AG04450 (cell line): ENCODE results near the gene LGALS1. TPM values are rescaled to one million over a fixed set of nuclear protein-coding genes. Genes with fewer than 3 reads are reported as not detected.

Experiments
- CTCF ChIA-PET: fragments of 300-600, 350-600 bp; formaldehyde crosslinking; extraction: SDS; loops from one replicate; lab custom pipeline; 2022; ENCODE audit warnings: antibody characterized with exemption, inconsistent platforms; lab: Charles Lee
- POLR2A ChIA-PET: fragments of 350-600 bp; formaldehyde crosslinking; extraction: SDS; loops from one replicate; lab custom pipeline; 2021; ENCODE audit warnings: antibody characterized with exemption, inconsistent platforms; lab: Yijun Ruan, JAX
- DNase-seq: peaks from one replicate; pipeline ENCODE4 v3.0.0-alpha.2; 2011; ENCODE audit warnings: low read depth, low spot score
- H3K27ac ChIP-seq: one replicate; pipeline ENCODE4 v1.5.1; 2012; ENCODE audit warnings: low read depth, low read length, control low read depth
- H3K27me3 ChIP-seq: one replicate; pipeline ENCODE4 v1.6.0; 2012; ENCODE audit warnings: low read length; ENCODE audit not compliant: control insufficient read depth, insufficient read depth
- H3K4me3 ChIP-seq: 2 replicates; pipeline ENCODE4 v1.5.1; 2011; ENCODE audit warnings: mild to moderate bottlenecking, low read depth, low read length, control low read depth
- H3K9me3 ChIP-seq: 2 replicates; pipeline ENCODE4 v1.5.1; 2012; ENCODE audit warnings: low read length; ENCODE audit not compliant: control insufficient read depth, insufficient read depth
- polyA plus RNA-seq: library from polyadenylated mRNA; depleted of rRNA; stranded (reverse); fragments of >200 nt; gene quantifications from 2 replicates; pipeline ENCODE4 v1.2.3, GENCODE V29; 2011; rRNA removed
- small RNA-seq: library from RNA; depleted of rRNA; stranded (forward); fragments of <200 nt; gene quantifications from one replicate; pipeline ENCODE3, GENCODE V24; 2012; ENCODE audit warnings: low read depth; ENCODE audit not compliant: insufficient read length
- TF ChIP-seq, protein P1 (sequence below): IDR thresholded peaks from 2 replicates; pipeline ENCODE4 v1.5.1; 2011; ENCODE audit warnings: low read depth, low read length, control low read depth, inconsistent platforms

The LGALS1 gene
- polyA plus RNA-seq, 1 experiment, result 5,926 TPM

DNA sequence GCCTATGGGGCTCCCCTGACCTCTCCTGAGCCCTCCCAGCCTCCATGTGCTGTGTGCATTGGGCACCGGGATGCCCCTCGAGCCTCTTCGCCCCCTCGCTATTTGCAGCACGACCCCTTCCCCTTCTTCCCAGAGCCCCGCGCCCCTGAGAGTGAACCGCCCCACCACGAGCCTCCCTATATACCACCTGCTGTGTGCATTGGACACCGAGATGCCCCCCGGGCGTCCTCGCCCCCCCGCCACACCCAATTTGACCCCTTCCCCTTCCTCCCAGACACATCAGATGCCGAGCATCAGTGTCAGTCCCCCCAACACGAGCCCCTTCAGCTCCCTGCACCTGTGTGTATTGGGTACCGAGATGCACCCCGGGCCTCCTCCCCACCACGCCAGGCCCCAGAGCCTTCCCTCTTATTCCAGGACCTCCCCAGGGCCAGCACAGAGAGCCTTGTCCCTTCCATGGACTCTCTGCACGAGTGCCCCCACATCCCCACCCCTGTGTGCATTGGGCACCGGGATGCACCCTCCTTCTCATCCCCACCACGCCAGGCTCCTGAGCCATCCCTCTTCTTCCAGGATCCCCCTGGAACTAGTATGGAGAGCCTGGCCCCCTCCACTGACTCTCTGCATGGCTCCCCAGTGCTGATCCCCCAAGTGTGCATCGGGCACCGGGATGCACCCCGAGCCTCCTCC is 50.3 kb downstream of the LGALS1 start:
- H3K9me3 ChIP-seq, result peaks cover 10% of the 10 kb centered on the region
- TF ChIP-seq, protein P1, sequence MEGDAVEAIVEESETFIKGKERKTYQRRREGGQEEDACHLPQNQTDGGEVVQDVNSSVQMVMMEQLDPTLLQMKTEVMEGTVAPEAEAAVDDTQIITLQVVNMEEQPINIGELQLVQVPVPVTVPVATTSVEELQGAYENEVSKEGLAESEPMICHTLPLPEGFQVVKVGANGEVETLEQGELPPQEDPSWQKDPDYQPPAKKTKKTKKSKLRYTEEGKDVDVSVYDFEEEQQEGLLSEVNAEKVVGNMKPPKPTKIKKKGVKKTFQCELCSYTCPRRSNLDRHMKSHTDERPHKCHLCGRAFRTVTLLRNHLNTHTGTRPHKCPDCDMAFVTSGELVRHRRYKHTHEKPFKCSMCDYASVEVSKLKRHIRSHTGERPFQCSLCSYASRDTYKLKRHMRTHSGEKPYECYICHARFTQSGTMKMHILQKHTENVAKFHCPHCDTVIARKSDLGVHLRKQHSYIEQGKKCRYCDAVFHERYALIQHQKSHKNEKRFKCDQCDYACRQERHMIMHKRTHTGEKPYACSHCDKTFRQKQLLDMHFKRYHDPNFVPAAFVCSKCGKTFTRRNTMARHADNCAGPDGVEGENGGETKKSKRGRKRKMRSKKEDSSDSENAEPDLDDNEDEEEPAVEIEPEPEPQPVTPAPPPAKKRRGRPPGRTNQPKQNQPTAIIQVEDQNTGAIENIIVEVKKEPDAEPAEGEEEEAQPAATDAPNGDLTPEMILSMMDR, result no peak
- H3K27me3 ChIP-seq, result no peaks in the 10 kb centered on the region
- DNase-seq, result no peak
- ChIA-PET CTCF (interaction anchor here (1.0 kb wide), 1 partner anchor 84 kb away, joined by 3 read pairs; no protein-coding TSS in a partner anchor), POLR2A (no interaction called here)
- no peak overlapping the region for H3K27ac ChIP-seq
- H3K4me3 ChIP-seq, result no peak overlapping the region

DNA sequence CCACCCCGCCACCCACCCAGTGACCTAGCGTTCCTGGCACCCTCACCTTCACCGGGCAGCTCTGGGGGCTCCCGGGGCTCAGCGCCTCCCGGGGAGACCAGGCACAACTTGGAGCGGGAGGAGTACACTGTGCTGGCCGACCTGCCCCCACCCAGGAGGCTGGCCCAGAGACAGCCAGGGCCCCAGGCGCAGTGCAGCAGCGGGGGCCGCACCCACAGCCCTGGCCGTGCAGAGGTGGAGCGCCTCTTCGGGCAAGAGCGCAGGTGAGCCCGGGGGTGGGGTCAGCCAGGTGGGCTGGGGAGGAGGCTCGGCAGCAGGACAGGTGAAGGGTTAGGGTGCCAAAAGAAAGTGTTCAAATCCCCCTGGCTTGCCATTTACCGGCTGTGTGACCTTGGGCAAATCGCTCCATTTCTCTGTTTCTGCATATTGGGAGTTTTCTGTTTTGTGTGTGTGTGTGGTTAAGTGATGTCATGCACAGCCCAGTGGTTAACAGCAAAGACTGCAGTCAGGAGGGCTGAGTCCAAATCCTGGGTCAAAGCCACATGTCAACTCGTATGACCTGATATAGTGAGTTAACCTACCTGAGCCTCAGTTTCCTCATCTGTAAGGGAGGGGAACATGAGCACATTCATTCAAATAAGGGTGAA is 50.9 kb downstream of the LGALS1 start:
- ChIA-PET POLR2A (no interaction called here), CTCF (interaction anchor here (1.0 kb wide), 1 partner anchor 84 kb away, joined by 3 read pairs; no protein-coding TSS in a partner anchor)

DNA sequence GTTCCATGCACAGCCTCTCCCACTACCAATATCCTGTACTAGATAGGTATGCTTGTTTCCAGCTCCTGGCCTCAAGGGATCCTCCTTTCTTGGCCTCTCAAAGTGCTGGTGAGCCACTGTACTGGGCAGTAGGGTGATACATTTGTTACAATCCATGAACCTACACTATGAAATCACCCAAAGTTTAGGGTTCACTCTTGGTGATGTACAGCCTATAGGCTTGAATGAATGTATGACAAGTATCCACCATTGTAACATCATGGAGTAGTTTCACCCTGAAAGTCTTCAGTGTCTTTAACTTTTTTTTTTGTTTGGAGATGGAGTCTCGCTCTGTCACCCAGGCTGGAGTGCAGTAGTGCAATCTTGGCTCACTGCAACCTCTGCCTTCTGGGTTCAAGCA is 53.2 kb downstream of the LGALS1 start:
- TF ChIP-seq, protein P1, result no peak
- no peak for DNase-seq
- peaks cover 10% of the 10 kb centered on the region for H3K9me3 ChIP-seq
- CTCF ChIA-PET, result interaction anchor here (0.7 to 1.7 kb wide), 3 partner anchors 31 to 122 kb away, joined by 4 to 9 read pairs (median 7); no protein-coding TSS in a partner anchor
- no peak overlapping the region for H3K27ac ChIP-seq
- POLR2A ChIA-PET, result interaction anchor here (0.6 kb wide), 1 partner anchor 52 kb away, joined by 4 read pairs; no protein-coding TSS in a partner anchor
- H3K27me3 ChIP-seq, result no peaks in the 10 kb centered on the region
- no peak overlapping the region for H3K4me3 ChIP-seq

More for the DNA sequence above, 50.9 kb downstream of the LGALS1 start:
- H3K27ac ChIP-seq, result no peak overlapping the region
- no peaks in the 10 kb centered on the region for H3K27me3 ChIP-seq
- peaks cover 10% of the 10 kb centered on the region for H3K9me3 ChIP-seq
- TF ChIP-seq, protein P1, result peak; percentile 28; the same call in 1 of the 2 replicates
- no peak overlapping the region for H3K4me3 ChIP-seq
- DNase-seq, result no peak

Small RNAs within 50 kb of the gene (small RNA-seq; reads per million reads assigned to genes)
- gene RN7SL385P, result not detected

Other genes with a start within 250 kb of the LGALS1 start
- gene ELFN2, start 248.2 kb upstream of the LGALS1 start, polyA plus RNA-seq, result 2.6 and 3.8 TPM in 2 replicates
- gene MFNG, start 189.3 kb upstream of the LGALS1 start, polyA plus RNA-seq, result 0.04 and 0.06 TPM in 2 replicates
- 5.8 and 9.6 TPM in 2 replicates for gene CARD10, start 156.2 kb upstream of the LGALS1 start, polyA plus RNA-seq
- 13.0 and 18.4 TPM in 2 replicates for gene CDC42EP1, start 115.2 kb upstream of the LGALS1 start, polyA plus RNA-seq
- not detected in 2 replicates for gene LGALS2, start 95.5 kb upstream of the LGALS1 start, polyA plus RNA-seq
- 24.7 and 26.1 TPM in 2 replicates for gene GGA1, start 66.8 kb upstream of the LGALS1 start, polyA plus RNA-seq
- gene SH3BP1, start 36.0 kb upstream of the LGALS1 start, polyA plus RNA-seq, result 8.4 and 11.3 TPM in 2 replicates
- gene PDXP, start 16.9 kb upstream of the LGALS1 start, polyA plus RNA-seq, result 11.7 and 17.7 TPM in 2 replicates
- 10.4 and 11.8 TPM in 2 replicates for gene NOL12, start 10.7 kb downstream of the LGALS1 start, polyA plus RNA-seq
- 37.0 and 76.4 TPM in 2 replicates for gene TRIOBP, start 21.4 kb downstream of the LGALS1 start, polyA plus RNA-seq
- 8.9 and 13.2 TPM in 2 replicates for gene GCAT, start 132.3 kb downstream of the LGALS1 start, polyA plus RNA-seq
- not detected in 2 replicates for gene GALR3, start 147.7 kb downstream of the LGALS1 start, polyA plus RNA-seq
- gene ANKRD54, start 168.7 kb downstream of the LGALS1 start, polyA plus RNA-seq, result 11.2 and 13.8 TPM in 2 replicates
- gene EIF3L, start 173.8 kb downstream of the LGALS1 start, polyA plus RNA-seq, result 833 and 867 TPM in 2 replicates
- 12.1 and 12.9 TPM in 2 replicates for gene MICALL1, start 230.7 kb downstream of the LGALS1 start, polyA plus RNA-seq